Fibroblast of villous mesenchyme (primary cell): ENCODE measurements around the gene SNX19. TPM values are rescaled to one million over a fixed set of nuclear protein-coding genes. Genes with fewer than 3 reads are reported as not detected.

ENCODE experiments used
- DNase-seq: peaks from one replicate; pipeline ENCODE4 v3.0.0-alpha.2; 2010; ENCODE audit warnings: low read depth
- H3K4me3 ChIP-seq: 2 replicates; pipeline ENCODE4 v1.5.1; 2011; ENCODE audit warnings: low read depth, mild to moderate bottlenecking, low read length
- total RNA-seq: library from RNA; depleted of rRNA; stranded (reverse); fragments of >200 nt; gene quantifications from 2 replicates; pipeline ENCODE4 v1.2.3, GENCODE V29; 2012
- TF ChIP-seq, protein P1 (sequence below): IDR thresholded peaks from 2 replicates; pipeline ENCODE4 v1.5.1; 2012; ENCODE audit warnings: low read depth, mild to moderate bottlenecking, low read length; ENCODE audit not compliant: insufficient read depth

The SNX19 gene
- total RNA-seq, 1 donor: 96.3 TPM

DNA sequence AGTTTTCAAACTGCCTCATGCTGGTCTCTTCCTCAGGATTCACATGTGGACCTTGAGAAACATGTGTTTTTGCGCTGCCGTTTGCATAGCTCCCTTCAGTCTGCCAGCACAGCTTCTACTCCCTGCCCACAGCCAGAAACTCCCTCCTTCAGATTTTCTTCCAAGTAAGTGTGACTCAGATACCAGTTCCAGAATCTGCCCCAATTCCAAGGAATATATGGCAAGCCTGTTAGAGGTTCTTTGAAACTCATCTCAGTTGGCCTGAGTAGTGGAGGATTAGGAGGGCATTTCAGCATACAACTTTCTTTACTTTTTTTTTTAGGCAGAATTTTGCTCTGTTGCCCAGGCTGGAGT, 67.1 kb downstream of the SNX19 start:
- DNase-seq: no peak
- TF ChIP-seq, protein P1, sequence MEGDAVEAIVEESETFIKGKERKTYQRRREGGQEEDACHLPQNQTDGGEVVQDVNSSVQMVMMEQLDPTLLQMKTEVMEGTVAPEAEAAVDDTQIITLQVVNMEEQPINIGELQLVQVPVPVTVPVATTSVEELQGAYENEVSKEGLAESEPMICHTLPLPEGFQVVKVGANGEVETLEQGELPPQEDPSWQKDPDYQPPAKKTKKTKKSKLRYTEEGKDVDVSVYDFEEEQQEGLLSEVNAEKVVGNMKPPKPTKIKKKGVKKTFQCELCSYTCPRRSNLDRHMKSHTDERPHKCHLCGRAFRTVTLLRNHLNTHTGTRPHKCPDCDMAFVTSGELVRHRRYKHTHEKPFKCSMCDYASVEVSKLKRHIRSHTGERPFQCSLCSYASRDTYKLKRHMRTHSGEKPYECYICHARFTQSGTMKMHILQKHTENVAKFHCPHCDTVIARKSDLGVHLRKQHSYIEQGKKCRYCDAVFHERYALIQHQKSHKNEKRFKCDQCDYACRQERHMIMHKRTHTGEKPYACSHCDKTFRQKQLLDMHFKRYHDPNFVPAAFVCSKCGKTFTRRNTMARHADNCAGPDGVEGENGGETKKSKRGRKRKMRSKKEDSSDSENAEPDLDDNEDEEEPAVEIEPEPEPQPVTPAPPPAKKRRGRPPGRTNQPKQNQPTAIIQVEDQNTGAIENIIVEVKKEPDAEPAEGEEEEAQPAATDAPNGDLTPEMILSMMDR: no peak
- H3K4me3 ChIP-seq: no peak overlapping the region

DNA sequence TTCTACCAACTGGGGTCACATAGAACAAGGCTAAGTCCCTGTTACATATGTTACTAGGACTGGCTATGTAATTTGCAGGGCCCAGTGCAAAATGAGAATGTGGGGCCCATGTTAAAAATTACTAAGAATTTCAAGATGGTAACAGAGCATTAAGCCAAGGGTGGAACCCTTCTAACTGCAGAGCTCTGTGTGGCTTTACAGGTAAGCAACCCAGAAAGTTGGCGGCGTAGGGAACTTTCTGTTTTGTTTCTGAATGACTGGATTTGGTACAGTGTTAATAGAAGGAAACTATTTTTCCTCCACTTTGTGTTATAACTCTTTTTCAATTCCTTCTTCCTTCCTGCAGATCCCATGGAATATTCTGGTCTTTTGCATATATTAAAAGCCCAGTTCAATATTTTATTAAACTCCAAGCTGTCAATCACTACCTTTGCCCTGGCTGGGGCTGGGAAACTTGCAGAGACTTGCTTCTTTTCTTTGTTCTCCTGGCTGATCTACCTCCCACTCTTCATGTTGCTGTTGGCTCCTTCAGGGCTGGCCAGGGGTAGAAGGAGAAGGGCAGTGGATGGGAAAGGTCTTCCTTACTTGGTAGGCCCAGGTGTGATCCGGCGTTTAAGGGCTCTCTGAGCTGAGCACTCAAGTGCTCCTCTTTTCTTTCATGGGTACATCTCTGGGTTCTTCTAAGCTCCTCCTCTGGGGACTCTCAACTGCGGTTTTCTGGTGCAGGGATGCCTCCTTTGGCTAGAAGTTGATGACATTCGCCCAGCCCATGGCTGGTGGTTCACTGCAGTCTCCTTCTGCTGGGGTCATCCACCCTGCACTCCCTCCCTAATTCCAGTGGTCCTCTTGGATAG, 67.7 kb downstream of the SNX19 start:
- TF ChIP-seq, protein P1: no peak

DNA sequence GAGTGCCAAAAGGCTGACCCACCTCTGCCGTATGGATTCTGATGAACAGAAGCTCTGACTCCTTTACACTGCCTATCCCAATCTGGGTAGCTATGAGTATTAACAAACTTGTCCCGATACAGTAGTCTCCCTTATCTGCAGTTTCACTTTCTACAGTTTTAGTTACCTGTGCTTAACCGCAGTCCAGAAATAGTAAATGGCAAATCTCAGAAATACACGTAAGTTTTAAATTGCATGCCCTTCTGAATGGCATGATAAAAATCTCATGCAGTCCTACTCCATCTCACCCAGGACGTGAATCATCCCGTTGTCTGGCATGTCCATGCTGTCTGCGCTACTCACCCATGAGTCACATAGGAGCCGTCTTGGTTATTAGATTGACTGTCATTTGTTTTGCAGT, 68.8 kb downstream of the SNX19 start:
- H3K4me3 ChIP-seq: peak overlapping the region; percentile 19
- peak; percentile 55 for DNase-seq
- TF ChIP-seq, protein P1: no peak

More for the DNA sequence above, 67.7 kb downstream of the SNX19 start:
- H3K4me3 ChIP-seq: no peak overlapping the region
- DNase-seq: no peak

DNA sequence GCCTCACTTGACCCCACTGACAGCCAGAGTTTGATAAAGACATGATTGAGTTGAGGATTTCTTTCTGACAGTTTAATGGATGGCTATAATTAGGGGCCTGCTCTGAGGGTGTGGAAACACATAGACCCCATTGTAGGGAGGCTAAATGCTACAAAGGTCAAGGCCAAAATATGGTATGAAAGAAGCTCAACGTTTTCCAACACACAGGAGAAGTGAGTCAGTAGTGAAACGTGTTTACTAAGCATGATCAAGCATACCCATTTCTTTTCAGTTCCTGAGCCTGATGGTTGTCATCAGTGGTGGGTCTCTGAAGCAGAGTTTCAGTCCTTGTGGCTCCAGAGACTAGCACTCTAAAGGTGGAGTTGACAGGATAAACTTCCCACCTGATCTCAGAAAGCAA, 69.7 kb downstream of the SNX19 start:
- no peak for DNase-seq

DNA sequence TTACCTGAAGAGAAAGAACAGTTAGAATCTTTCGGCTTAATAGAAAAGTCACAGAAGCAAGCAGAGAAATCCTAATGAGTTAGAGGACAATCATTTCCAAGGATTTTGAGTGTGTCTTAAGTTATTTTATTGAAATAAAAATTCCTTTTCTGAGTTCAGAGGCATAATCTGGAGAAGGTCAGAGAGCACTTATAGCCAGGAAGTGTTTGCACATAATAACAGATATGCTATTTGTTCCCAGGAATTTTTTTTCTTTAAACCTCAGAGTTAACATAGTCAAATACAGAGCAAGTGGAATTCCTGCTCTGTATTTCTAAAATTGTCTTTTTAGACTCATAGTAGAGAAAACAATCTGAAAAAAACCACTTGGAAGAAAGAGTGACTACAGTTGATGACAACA, 74.3 kb downstream of the SNX19 start:
- DNase-seq: no peak
- TF ChIP-seq, protein P1: no peak
- H3K4me3 ChIP-seq: no peak overlapping the region

More for the DNA sequence above, 69.7 kb downstream of the SNX19 start:
- H3K4me3 ChIP-seq: no peak overlapping the region
- TF ChIP-seq, protein P1: no peak

DNA sequence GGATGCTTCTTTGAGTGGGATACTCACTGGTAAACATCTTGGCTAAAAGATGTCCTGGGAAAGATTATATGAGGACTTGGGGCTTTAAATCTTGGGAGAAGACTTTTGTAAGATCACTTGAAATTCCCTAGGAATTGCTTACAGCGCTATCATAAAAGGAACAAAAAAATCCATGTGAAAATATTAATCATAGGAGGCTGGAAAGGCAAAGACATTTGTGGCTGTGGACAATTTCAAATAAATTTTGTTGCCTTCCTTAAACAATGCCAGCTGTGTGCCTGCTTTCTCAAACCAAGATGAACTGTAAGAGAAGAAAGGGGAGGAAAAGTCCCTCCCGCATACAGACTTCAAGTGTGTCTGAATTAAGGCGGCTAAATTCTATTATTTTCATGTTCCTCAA, 75.6 kb downstream of the SNX19 start:
- H3K4me3 ChIP-seq: no peak overlapping the region
- TF ChIP-seq, protein P1: no peak
- peak; percentile 30 for DNase-seq

DNA sequence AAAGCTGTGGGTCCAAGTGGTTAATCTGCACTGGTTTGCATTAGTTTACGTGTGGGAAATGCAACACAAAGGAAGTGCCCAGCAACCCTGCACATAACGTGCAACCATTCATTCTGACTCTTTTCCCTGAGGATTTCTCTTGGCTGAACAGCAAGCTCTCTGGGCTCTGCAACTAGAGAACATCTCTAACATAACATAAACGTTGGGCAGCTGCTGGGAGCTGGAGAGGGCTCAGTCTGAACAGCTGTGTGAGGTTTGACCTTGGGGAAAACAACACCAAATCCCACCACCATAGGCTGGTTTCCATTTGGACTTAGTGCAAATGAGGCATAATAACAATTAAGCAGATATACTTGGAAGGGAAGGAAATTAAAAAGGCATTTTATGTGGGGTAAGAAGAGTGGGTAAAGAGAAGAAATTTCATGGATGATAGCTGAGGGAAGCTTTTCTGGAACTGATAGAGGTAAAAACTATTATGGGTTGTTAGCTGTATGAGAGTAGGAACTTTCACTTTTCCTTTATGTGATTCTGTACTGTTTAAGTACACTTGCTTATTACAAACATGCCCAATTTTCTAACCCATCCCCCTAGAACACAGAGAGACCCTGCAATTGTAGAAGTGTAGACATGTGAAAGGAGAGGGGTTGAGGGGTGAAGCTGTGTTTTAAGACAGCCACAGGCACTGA, 76.2 kb downstream of the SNX19 start:
- H3K4me3 ChIP-seq: no peak overlapping the region
- TF ChIP-seq, protein P1: no peak
- peak; percentile 68 for DNase-seq
